Neutrophil (primary cell): ENCODE data around the gene PDGFD.

Source experiments
- H3K27ac ChIP-seq: fragments of 200-600 bp; sonication (generic); 2 replicates; pipeline ENCODE4 v1.5.1; 2016; ENCODE audit warnings: mild to moderate bottlenecking, moderate library complexity
- H3K27me3 ChIP-seq: fragments of 200-600 bp; sonication (generic); 2 replicates; pipeline ENCODE4 v1.6.0; 2016; ENCODE audit warnings: mild to moderate bottlenecking
- H3K36me3 ChIP-seq: fragments of 200-600 bp; sonication (generic); 2 replicates; pipeline ENCODE4 v1.5.1; 2017
- H3K4me1 ChIP-seq, 2 experiments: fragments of 200-600 bp in 1 of 2; sonication (generic) in 1 of 2; 1 replicate in 1 of 2; 2 replicates in 1 of 2; pipeline versions ENCODE4 v1.5.1 to v1.6.1; 2013 to 2016; ENCODE audit warnings: low read depth in 1 of 2, low read length in 1 of 2, mild to moderate bottlenecking in 1 of 2, moderate library complexity in 1 of 2; ENCODE audit not compliant: control insufficient read depth in 1 of 2, insufficient read depth in 1 of 2
- H3K4me3 ChIP-seq, 2 experiments: fragments of 200-600 bp in 1 of 2; sonication (generic) in 1 of 2; 1 replicate in 1 of 2; 2 replicates in 1 of 2; pipeline ENCODE4 v1.5.1; 2013 to 2016; ENCODE audit warnings: low read depth in 1 of 2, low read length in 1 of 2, mild to moderate bottlenecking in 1 of 2, moderate library complexity in 1 of 2
- H3K9me3 ChIP-seq: fragments of 200-600 bp; sonication (generic); 2 replicates; pipeline ENCODE4 v1.5.1; 2016
- CTCF ChIP-seq: fragments of 200-600 bp; sonication (generic); IDR thresholded peaks from 2 replicates; pipeline ENCODE4 v1.5.1; 2016; ENCODE audit warnings: antibody characterized with exemption

Gene PDGFD

DNA sequence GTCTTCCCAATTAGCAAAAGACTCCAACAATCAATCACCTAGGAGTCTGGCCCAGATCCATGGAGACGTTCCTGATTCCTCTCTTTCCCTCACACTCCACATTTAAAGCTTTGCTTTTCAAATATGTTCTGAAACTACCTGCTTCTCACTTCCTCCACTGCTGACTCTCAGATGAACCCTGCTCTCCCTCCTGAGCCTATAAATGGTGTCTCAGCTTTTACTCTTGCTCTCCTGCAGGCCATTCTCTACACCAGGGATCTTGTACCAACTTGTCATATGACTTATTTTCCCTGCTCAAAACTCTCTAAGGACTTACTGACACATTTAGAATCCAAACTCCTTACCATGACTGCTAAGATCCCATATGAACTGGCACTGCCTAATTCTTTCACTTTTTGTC, 265.9 kb downstream of the PDGFD start:
- Histone ChIP-seq H3K27me3 (peaks cover 5% of the 10 kb centered on the region), H3K27ac (no peak overlapping the region), H3K9me3 (no peaks in the 10 kb centered on the region), H3K4me1 (no peaks in the 10 kb centered on the region), H3K36me3 (no peaks in the 10 kb centered on the region), H3K4me3 (no peak overlapping the region)
- TF ChIP-seq CTCF: no peak

- peaks cover 5% of the 10 kb centered on the region for H3K27me3 ChIP-seq
- no peak overlapping the region for H3K4me3 ChIP-seq
- no peak for TF ChIP-seq CTCF
- no peaks in the 10 kb centered on the region for H3K36me3 ChIP-seq
- no peaks in the 10 kb centered on the region for H3K4me1 ChIP-seq
- H3K9me3 ChIP-seq: no peaks in the 10 kb centered on the region
- H3K27ac ChIP-seq: no peak overlapping the region
These were observed 266.6 kb downstream of the PDGFD start for GRCh38 chr11:103897160-103897936.

- Histone ChIP-seq H3K27me3 (peaks cover 5% of the 10 kb centered on the region), H3K36me3 (no peaks in the 10 kb centered on the region), H3K4me1 (no peaks in the 10 kb centered on the region), H3K27ac (no peak overlapping the region), H3K4me3 (no peak overlapping the region), H3K9me3 (no peaks in the 10 kb centered on the region)
- TF ChIP-seq CTCF: no peak
These were observed 268.8 kb downstream of the PDGFD start for GRCh38 chr11:103895106-103895505.

DNA sequence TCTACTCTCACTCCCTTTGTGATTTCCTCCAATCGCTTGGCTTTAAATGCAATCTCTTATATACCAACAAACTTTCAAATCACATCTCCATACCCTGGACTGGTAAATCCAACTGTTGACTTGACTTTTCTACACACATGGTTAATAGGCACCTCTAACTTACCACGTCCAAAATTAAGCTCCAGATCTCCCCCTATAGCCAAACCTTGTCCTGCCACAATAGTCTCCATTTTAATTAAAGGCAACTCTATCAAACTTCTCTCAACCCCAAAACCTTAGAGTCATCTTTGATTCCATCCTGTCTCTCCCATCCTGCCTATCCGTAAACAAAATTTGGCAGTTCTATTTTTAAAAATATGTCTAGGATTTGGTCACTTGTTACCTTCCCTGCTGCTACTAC, 269.3 kb downstream of the PDGFD start:
- Histone ChIP-seq H3K27ac (no peak overlapping the region), H3K4me1 (no peaks in the 10 kb centered on the region), H3K27me3 (peaks cover 5% of the 10 kb centered on the region), H3K9me3 (no peaks in the 10 kb centered on the region), H3K4me3 (no peak overlapping the region), H3K36me3 (no peaks in the 10 kb centered on the region)
- TF ChIP-seq CTCF: no peak

DNA sequence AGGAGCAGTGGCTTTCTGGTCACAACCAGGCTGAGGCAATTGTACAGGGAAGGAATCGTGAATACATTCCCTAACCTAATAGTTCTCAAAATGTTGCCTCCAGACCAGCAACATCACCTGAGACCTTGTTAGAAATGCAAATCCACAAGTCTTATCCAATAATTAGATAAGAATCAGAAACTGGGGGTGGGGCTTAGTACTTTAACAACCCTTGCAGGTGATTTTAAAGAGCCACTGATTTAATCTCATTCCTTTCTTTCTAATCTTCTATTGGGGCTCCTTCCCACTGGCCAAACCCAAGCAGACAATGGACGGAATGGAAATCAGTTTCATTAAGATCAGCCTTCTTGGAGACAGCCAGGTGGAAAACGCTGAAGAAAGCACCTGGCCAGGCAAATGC, 269.9 kb downstream of the PDGFD start:
- Histone ChIP-seq H3K27me3 (peaks cover 5% of the 10 kb centered on the region), H3K27ac (no peak overlapping the region), H3K4me3 (no peak overlapping the region), H3K9me3 (no peaks in the 10 kb centered on the region), H3K4me1 (no peaks in the 10 kb centered on the region), H3K36me3 (no peaks in the 10 kb centered on the region)
- TF ChIP-seq CTCF: no peak
